Trophoblast cell (in vitro differentiated cells and primary cell): ENCODE measurements around the gene OR7C2.
"Not testable (repeated sequence)": the region's sequence is repeated elsewhere in the genome, so short reads cannot be mapped to it uniquely, and the experiment has no call there.

Source experiments
- DNase-seq, 2 donors: peaks; one replicate each; pipeline ENCODE4 v3.0.0-alpha.2; 2016
- H2AFZ ChIP-seq: 2 replicates; pipeline ENCODE4 v1.6.1; 2013; ENCODE audit warnings: low read length, moderate library complexity, mild to moderate bottlenecking; ENCODE audit not compliant: insufficient read depth, poor library complexity
- H2AK5ac ChIP-seq: 2 replicates; pipeline ENCODE4 v1.6.1; 2013; ENCODE audit warnings: mild to moderate bottlenecking, low read length
- H2BK120ac ChIP-seq: 2 replicates; pipeline ENCODE4 v1.6.1; 2013; ENCODE audit warnings: low read length, mild to moderate bottlenecking, moderate library complexity; ENCODE audit not compliant: insufficient read depth, poor library complexity
- H2BK12ac ChIP-seq: 2 replicates; pipeline ENCODE4 v1.6.1; 2013; ENCODE audit warnings: mild to moderate bottlenecking, low read length, moderate library complexity
- H2BK5ac ChIP-seq: 2 replicates; pipeline ENCODE4 v1.6.1; 2013; ENCODE audit warnings: low read length, low read depth, moderate library complexity, mild to moderate bottlenecking; ENCODE audit not compliant: poor library complexity
- H3K14ac ChIP-seq: 2 replicates; pipeline ENCODE4 v1.6.1; 2013; ENCODE audit warnings: mild to moderate bottlenecking, low read length
- H3K18ac ChIP-seq: 2 replicates; pipeline ENCODE4 v1.6.1; 2013; ENCODE audit warnings: mild to moderate bottlenecking, low read length
- H3K23ac ChIP-seq: 2 replicates; pipeline ENCODE4 v1.6.1; 2013; ENCODE audit warnings: low read length
- H3K27ac ChIP-seq: 2 replicates; pipeline ENCODE4 v1.5.1; 2013; ENCODE audit warnings: low read depth, mild to moderate bottlenecking, inconsistent platforms, low read length, moderate library complexity
- H3K27me3 ChIP-seq: 2 replicates; pipeline ENCODE4 v1.6.1; 2013; ENCODE audit warnings: inconsistent platforms, mild to moderate bottlenecking, low read length, moderate library complexity; ENCODE audit not compliant: insufficient read depth
- H3K36me3 ChIP-seq, 2 experiments: 1 replicate in 1 of 2; 2 replicates in 1 of 2; pipeline ENCODE4 v1.6.1; 2013; ENCODE audit warnings: low read length in 2 of 2, mild to moderate bottlenecking in 2 of 2, moderate library complexity in 1 of 2; ENCODE audit not compliant: insufficient read depth in 2 of 2, control insufficient read depth in 1 of 2
- H3K4ac ChIP-seq: 2 replicates; pipeline ENCODE4 v1.6.1; 2013; ENCODE audit warnings: low read depth, mild to moderate bottlenecking, low read length, moderate library complexity
- H3K4me1 ChIP-seq, 2 experiments: 1 replicate in 1 of 2; 2 replicates in 1 of 2; pipeline ENCODE4 v1.6.1; 2013; ENCODE audit warnings: low read length in 2 of 2, mild to moderate bottlenecking in 2 of 2, moderate library complexity in 1 of 2; ENCODE audit not compliant: insufficient read depth in 2 of 2, control insufficient read depth in 1 of 2
- H3K4me2 ChIP-seq: 2 replicates; pipeline ENCODE4 v1.6.1; 2013; ENCODE audit warnings: inconsistent platforms, mild to moderate bottlenecking, low read length, moderate library complexity
- H3K4me3 ChIP-seq: 2 replicates; pipeline ENCODE4 v1.5.1; 2013; ENCODE audit warnings: mild to moderate bottlenecking, low read depth, low read length, inconsistent platforms
- H3K79me1 ChIP-seq: one replicate; pipeline ENCODE4 v1.6.1; 2013; ENCODE audit warnings: low read length
- H3K79me2 ChIP-seq: 2 replicates; pipeline ENCODE4 v1.6.1; 2013; ENCODE audit warnings: low read length, mild to moderate bottlenecking; ENCODE audit not compliant: control insufficient read depth, insufficient read depth, poor library complexity
- H3K9ac ChIP-seq: 2 replicates; pipeline ENCODE4 v1.6.1; 2013; ENCODE audit warnings: mild to moderate bottlenecking, low read length
- H3K9me3 ChIP-seq: 2 replicates; pipeline ENCODE4 v1.6.1; 2013; ENCODE audit warnings: low read depth, mild to moderate bottlenecking, control low read depth, inconsistent platforms, low read length; ENCODE audit not compliant: insufficient read depth
- H4K12ac ChIP-seq: 2 replicates; pipeline ENCODE4 v1.6.1; 2013; ENCODE audit warnings: low read depth, mild to moderate bottlenecking, low read length, moderate library complexity
- H4K8ac ChIP-seq: 2 replicates; pipeline ENCODE4 v1.6.1; 2013; ENCODE audit warnings: low read depth, mild to moderate bottlenecking, low read length, moderate library complexity
- H4K91ac ChIP-seq: one replicate; pipeline ENCODE4 v1.6.1; 2013; ENCODE audit warnings: low read depth, mild to moderate bottlenecking, low read length, moderate library complexity
- WGBS: extraction: QIAGEN DNeasy Blood & Tissue Kit; methylation state at CpG from one replicate; pipeline ENCODE4 v1.1.7; 2013; ENCODE audit warnings: missing lambda C conversion rate; ENCODE audit not compliant: insufficient read length, insufficient coverage; ENCODE audit errors: extremely low coverage; 5-methylcytosine and 5-hydroxymethylcytosine counted together

OR7C2 gene

GRCh38 chr19:14944456-14944855 is 3.2 kb downstream of the OR7C2 start:
- Histone ChIP-seq H4K8ac (no peak overlapping the region), H3K36me3 (no peaks in the 10 kb centered on the region), H3K9me3 (peaks cover 20% of the 10 kb centered on the region), H3K4me3 (no peak overlapping the region), H2BK12ac (no peak overlapping the region), H2BK5ac (no peak overlapping the region), H3K4me2 (no peak overlapping the region), H4K91ac (no peak overlapping the region), H3K27ac (no peak overlapping the region), H3K27me3 (no peaks in the 10 kb centered on the region), H2AFZ (no peak overlapping the region), H4K12ac (no peak overlapping the region), H3K18ac (no peak overlapping the region), H3K9ac (no peak overlapping the region), H2AK5ac (no peak overlapping the region), H3K23ac (no peak overlapping the region), H3K4ac (no peak overlapping the region), H3K79me2 (no peaks in the 10 kb centered on the region), H2BK120ac (no peak overlapping the region), H3K14ac (no peak overlapping the region), H3K4me1 (no peaks in the 10 kb centered on the region), H3K79me1 (no peaks in the 10 kb centered on the region)
- WGBS: no CpG with 5 or more reads among the region's 1 CpG
- DNase-seq: peak in 1 of 2 donors; percentile 17

GRCh38 chr19:14949413-14949812 is 8.1 kb downstream of the OR7C2 start:
- H3K79me2 ChIP-seq, H3K4me1 ChIP-seq, H3K23ac ChIP-seq, H2BK5ac ChIP-seq, H3K36me3 ChIP-seq, H3K27ac ChIP-seq, H2AFZ ChIP-seq, H3K4ac ChIP-seq, H3K4me2 ChIP-seq, H3K14ac ChIP-seq, H4K12ac ChIP-seq, H3K4me3 ChIP-seq, H3K79me1 ChIP-seq, H3K27me3 ChIP-seq, H2BK120ac ChIP-seq, H4K91ac ChIP-seq, H2BK12ac ChIP-seq, H3K18ac ChIP-seq, H4K8ac ChIP-seq, H3K9ac ChIP-seq, H2AK5ac ChIP-seq: not testable (repeated sequence)
- no CpG with 5 or more reads among the region's 10 CpGs for WGBS
- peak in 1 of 2 donors; percentile 37 for DNase-seq
- H3K9me3 ChIP-seq: peaks cover 22% of the 10 kb centered on the region

- Histone ChIP-seq H2AK5ac (no peak overlapping the region), H3K4me1 (no peaks in the 10 kb centered on the region), H4K8ac (no peak overlapping the region), H3K27ac (no peak overlapping the region), H3K4ac (no peak overlapping the region), H4K12ac (no peak overlapping the region), H2AFZ (no peak overlapping the region), H3K14ac (no peak overlapping the region), H3K23ac (no peak overlapping the region), H3K9ac (no peak overlapping the region), H3K4me3 (no peak overlapping the region), H3K27me3 (no peaks in the 10 kb centered on the region), H4K91ac (no peak overlapping the region), H3K9me3 (peaks cover 22% of the 10 kb centered on the region), H2BK120ac (no peak overlapping the region), H3K36me3 (no peaks in the 10 kb centered on the region), H3K4me2 (no peak overlapping the region), H3K18ac (no peak overlapping the region), H3K79me2 (no peaks in the 10 kb centered on the region), H3K79me1 (no peaks in the 10 kb centered on the region), H2BK5ac (no peak overlapping the region), H2BK12ac (no peak overlapping the region)
- peak; percentile 55 to 74 for DNase-seq
- no CpG with 5 or more reads among the region's 8 CpGs for WGBS
Measured at GRCh38 chr19:14949876-14950275, 8.6 kb downstream of the OR7C2 start.

- H4K8ac ChIP-seq: no peak overlapping the region
- no peaks in the 10 kb centered on the region for H3K4me1 ChIP-seq
- no peak overlapping the region for H2AFZ ChIP-seq
- peaks cover 22% of the 10 kb centered on the region for H3K9me3 ChIP-seq
- H3K27ac ChIP-seq: no peak overlapping the region
- H4K91ac ChIP-seq: no peak overlapping the region
- no peak overlapping the region for H4K12ac ChIP-seq
- no peak overlapping the region for H2BK12ac ChIP-seq
- H3K4me3 ChIP-seq: no peak overlapping the region
- no peak overlapping the region for H3K4me2 ChIP-seq
- peak; percentile 52 to 84 for DNase-seq
- H3K14ac ChIP-seq: no peak overlapping the region
- no peaks in the 10 kb centered on the region for H3K27me3 ChIP-seq
- no peak overlapping the region for H3K9ac ChIP-seq
- H2BK120ac ChIP-seq: no peak overlapping the region
- no CpG with 5 or more reads among the region's 1 CpG for WGBS
- no peaks in the 10 kb centered on the region for H3K79me2 ChIP-seq
- H3K36me3 ChIP-seq: no peaks in the 10 kb centered on the region
- no peak overlapping the region for H3K23ac ChIP-seq
- H3K18ac ChIP-seq: no peak overlapping the region
- no peak overlapping the region for H3K4ac ChIP-seq
- H3K79me1 ChIP-seq: no peaks in the 10 kb centered on the region
- no peak overlapping the region for H2BK5ac ChIP-seq
- H2AK5ac ChIP-seq: no peak overlapping the region
Measured at GRCh38 chr19:14950421-14950820, 9.1 kb downstream of the OR7C2 start.
